Transverse colon (tissue), 4 donors: ENCODE results near the gene CFHR5.

Experiments
- POLR2A ChIP-seq: fragments of 450-650 bp; IDR thresholded peaks from one replicate; pipeline ENCODE4 v1.6.1; 2016; ENCODE audit warnings: antibody characterized with exemption, mild to moderate bottlenecking, moderate library complexity
- POLR2AphosphoS5 ChIP-seq, 3 donors: sonication (generic); formaldehyde crosslinking; IDR thresholded peaks; one replicate each; pipeline ENCODE4 v1.6.1; 2016; ENCODE audit warnings: antibody characterized with exemption in 3 of 3
- TF ChIP-seq, protein P1 (sequence below), 5 experiments: fragments of 200-600 bp in 3 of 5; fragments of 450-650 bp in 2 of 5; sonication (generic) in 3 of 5; IDR thresholded peaks; 1 replicate in 2 of 5; 2 replicates in 3 of 5; pipeline ENCODE4 v1.5.1; 2016 to 2017; ENCODE audit warnings: antibody characterized with exemption in 5 of 5, inconsistent platforms in 3 of 5, mild to moderate bottlenecking in 2 of 5, moderate library complexity in 1 of 5

DNA sequence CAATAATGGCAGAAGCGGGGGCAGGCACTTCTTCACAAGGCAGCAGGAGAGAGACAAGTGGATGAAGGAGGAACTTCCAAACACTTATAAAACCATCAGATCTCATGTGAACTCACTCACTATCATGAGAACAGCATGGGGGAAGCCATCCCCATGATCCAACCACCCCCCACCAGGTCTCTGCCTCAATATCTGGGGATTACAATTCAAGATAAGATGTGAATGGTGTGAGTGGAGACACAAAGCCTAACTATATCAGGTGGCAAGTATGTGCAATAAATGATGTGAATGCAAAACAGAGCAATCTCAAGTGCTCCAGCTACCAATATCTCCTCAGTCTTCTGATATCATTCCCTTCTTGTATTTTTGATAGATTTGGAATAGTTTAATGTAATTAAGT, 21.4 kb upstream of the CFHR5 start:
- TF ChIP-seq, protein P1, sequence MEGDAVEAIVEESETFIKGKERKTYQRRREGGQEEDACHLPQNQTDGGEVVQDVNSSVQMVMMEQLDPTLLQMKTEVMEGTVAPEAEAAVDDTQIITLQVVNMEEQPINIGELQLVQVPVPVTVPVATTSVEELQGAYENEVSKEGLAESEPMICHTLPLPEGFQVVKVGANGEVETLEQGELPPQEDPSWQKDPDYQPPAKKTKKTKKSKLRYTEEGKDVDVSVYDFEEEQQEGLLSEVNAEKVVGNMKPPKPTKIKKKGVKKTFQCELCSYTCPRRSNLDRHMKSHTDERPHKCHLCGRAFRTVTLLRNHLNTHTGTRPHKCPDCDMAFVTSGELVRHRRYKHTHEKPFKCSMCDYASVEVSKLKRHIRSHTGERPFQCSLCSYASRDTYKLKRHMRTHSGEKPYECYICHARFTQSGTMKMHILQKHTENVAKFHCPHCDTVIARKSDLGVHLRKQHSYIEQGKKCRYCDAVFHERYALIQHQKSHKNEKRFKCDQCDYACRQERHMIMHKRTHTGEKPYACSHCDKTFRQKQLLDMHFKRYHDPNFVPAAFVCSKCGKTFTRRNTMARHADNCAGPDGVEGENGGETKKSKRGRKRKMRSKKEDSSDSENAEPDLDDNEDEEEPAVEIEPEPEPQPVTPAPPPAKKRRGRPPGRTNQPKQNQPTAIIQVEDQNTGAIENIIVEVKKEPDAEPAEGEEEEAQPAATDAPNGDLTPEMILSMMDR (IDR thresholded peaks at IDR 0.05): no peak
- TF ChIP-seq POLR2A (no peak), POLR2AphosphoS5 (IDR thresholded peaks at IDR 0.05) (no peak)
